Fibroblast of lung (primary cell): ENCODE results near the gene ATP13A4. TPM values are rescaled to one million over a fixed set of nuclear protein-coding genes. Genes with fewer than 3 reads are reported as not detected.

Source experiments
- DNase-seq, 2 donors: peaks; one replicate each; pipeline versions ENCODE4 v3.0.0 to v3.0.0-alpha.2; 2010; ENCODE audit warnings: low read depth in 2 of 2
- H2AFZ ChIP-seq: 2 replicates; pipeline ENCODE4 v1.5.1; 2012; ENCODE audit warnings: low read length, control low read depth, inconsistent platforms
- H3K27ac ChIP-seq: 2 replicates; pipeline ENCODE4 v1.5.1; 2011; ENCODE audit warnings: low read length, control low read depth; ENCODE audit not compliant: insufficient read depth
- H3K27me3 ChIP-seq: 2 replicates; pipeline ENCODE4 v1.5.1; 2011; ENCODE audit warnings: mild to moderate bottlenecking, low read length; ENCODE audit not compliant: control insufficient read depth, insufficient read depth
- H3K36me3 ChIP-seq: 2 replicates; pipeline ENCODE4 v1.5.1; 2011; ENCODE audit warnings: low read length; ENCODE audit not compliant: control insufficient read depth, insufficient read depth
- H3K4me1 ChIP-seq: 2 replicates; pipeline ENCODE4 v1.5.1; 2011; ENCODE audit warnings: low read length; ENCODE audit not compliant: control insufficient read depth, insufficient read depth; ENCODE audit errors: extremely low read depth
- H3K4me2 ChIP-seq: 2 replicates; pipeline ENCODE4 v1.5.1; 2011; ENCODE audit warnings: low read length, control low read depth; ENCODE audit not compliant: insufficient read depth; ENCODE audit errors: extremely low read depth
- H3K4me3 ChIP-seq, 4 experiments: fragments of 200-600 bp in 1 of 4; sonication (generic) in 1 of 4; replicated peaks in 1 of 4; 2 replicates each; pipeline ENCODE4 v1.5.1; 2011 to 2016; ENCODE audit warnings: low read length in 4 of 4, low read depth in 3 of 4, mild to moderate bottlenecking in 3 of 4, control low read depth in 2 of 4, inconsistent platforms in 1 of 4, mixed read lengths in 1 of 4; ENCODE audit not compliant: insufficient read depth in 1 of 4; ENCODE audit errors: control extremely low read depth in 1 of 4
- H3K79me2 ChIP-seq: 2 replicates; pipeline ENCODE4 v1.5.1; 2012; ENCODE audit warnings: mild to moderate bottlenecking, low read length, inconsistent platforms; ENCODE audit not compliant: control insufficient read depth, insufficient read depth
- H3K9ac ChIP-seq: 2 replicates; pipeline ENCODE4 v1.5.1; 2011; ENCODE audit warnings: mild to moderate bottlenecking, low read length, control low read depth; ENCODE audit not compliant: insufficient read depth
- H3K9me3 ChIP-seq: 2 replicates; pipeline ENCODE4 v1.5.1; 2012; ENCODE audit warnings: low read depth, low read length; ENCODE audit not compliant: control insufficient read depth, insufficient read depth
- H4K20me1 ChIP-seq: 2 replicates; pipeline ENCODE4 v1.5.1; 2011; ENCODE audit warnings: low read length; ENCODE audit not compliant: control insufficient read depth, insufficient read depth; ENCODE audit errors: extremely low read depth
- CTCF ChIP-seq, 2 donors: IDR thresholded peaks in 1 of 2; conservative IDR thresholded peaks in 1 of 2; 1 replicate in 1 of 2; 2 replicates in 1 of 2; pipeline ENCODE4 v1.5.1; 2011 to 2012; ENCODE audit warnings: low read length in 2 of 2, control low read depth in 1 of 2, inconsistent platforms in 1 of 2, low read depth in 1 of 2, mild to moderate bottlenecking in 1 of 2
- EZH2 ChIP-seq: IDR thresholded peaks from 2 replicates; pipeline ENCODE4 v1.5.1; 2012; ENCODE audit warnings: low read length, control low read depth, mild to moderate bottlenecking; ENCODE audit errors: missing control alignments
- polyA plus RNA-seq, 2 donors: library from polyadenylated mRNA; depleted of rRNA in 1 of 2; stranded (reverse) in 1 of 2; unstranded in 1 of 2; fragments of >200 nt; gene quantifications; 2 replicates each; pipeline ENCODE4 v1.2.1, GENCODE V29; 2011 to 2012; ENCODE audit warnings: missing spikeins in 1 of 2
- total RNA-seq: library from RNA; depleted of rRNA; stranded (reverse); fragments of >200 nt; gene quantifications from 2 replicates; pipeline ENCODE4 v1.2.1, GENCODE V29; 2014

The ATP13A4 gene
- total and polyA plus RNA-seq, 2 donors (not counting 1 experiment from before 2014, with no cell fraction given): 0.01 to 0.33 TPM

- Histone ChIP-seq H3K27ac (no peak overlapping the region), H3K9ac (no peak overlapping the region), H4K20me1 (no peaks in the 10 kb centered on the region), H3K4me3 (no peak overlapping the region), H3K27me3 (no peaks in the 10 kb centered on the region), H2AFZ (no peak overlapping the region), H3K9me3 (no peaks in the 10 kb centered on the region), H3K36me3 (no peaks in the 10 kb centered on the region), H3K4me2 (no peak overlapping the region), H3K79me2 (no peaks in the 10 kb centered on the region), H3K4me1 (no peaks in the 10 kb centered on the region)
- DNase-seq: no peak
- TF ChIP-seq EZH2: no peak
- no peak for TF ChIP-seq CTCF (conservative IDR thresholded peaks at IDR 0.05 in 1 of 2, IDR thresholded peaks at IDR 0.05 in 1 of 2; ENCODE audit: low read depth in 1 of 2, low read length in 2 of 2)
Observed at GRCh38 chr3:193569119-193569518, 14.4 kb upstream of the ATP13A4 start.

- Histone ChIP-seq H4K20me1 (no peaks in the 10 kb centered on the region), H3K36me3 (no peaks in the 10 kb centered on the region), H3K4me3 (no peak overlapping the region), H2AFZ (no peak overlapping the region), H3K79me2 (no peaks in the 10 kb centered on the region), H3K27me3 (no peaks in the 10 kb centered on the region), H3K4me2 (no peak overlapping the region), H3K27ac (no peak overlapping the region), H3K9ac (no peak overlapping the region), H3K9me3 (no peaks in the 10 kb centered on the region), H3K4me1 (no peaks in the 10 kb centered on the region)
- TF ChIP-seq EZH2 (no peak), CTCF (conservative IDR thresholded peaks at IDR 0.05 in 1 of 2, IDR thresholded peaks at IDR 0.05 in 1 of 2; ENCODE audit: low read depth in 1 of 2, low read length in 2 of 2) (no peak)
- DNase-seq: no peak
Observed at GRCh38 chr3:193564012-193564411, 9.3 kb upstream of the ATP13A4 start.

GRCh38 chr3:193563426-193563825, 8.7 kb upstream of the ATP13A4 start:
- DNase-seq: no peak
- Histone ChIP-seq H3K36me3 (no peaks in the 10 kb centered on the region), H3K4me1 (no peaks in the 10 kb centered on the region), H3K9me3 (no peaks in the 10 kb centered on the region), H3K27ac (no peak overlapping the region), H4K20me1 (no peaks in the 10 kb centered on the region), H3K79me2 (no peaks in the 10 kb centered on the region), H3K9ac (no peak overlapping the region), H2AFZ (no peak overlapping the region), H3K27me3 (no peaks in the 10 kb centered on the region), H3K4me3 (no peak overlapping the region), H3K4me2 (no peak overlapping the region)
- TF ChIP-seq EZH2: no peak
- TF ChIP-seq CTCF (conservative IDR thresholded peaks at IDR 0.05 in 1 of 2, IDR thresholded peaks at IDR 0.05 in 1 of 2; ENCODE audit: low read depth in 1 of 2, low read length in 2 of 2): no peak
